DMS 273 treated with DMSO at 0.1 percent for 48 hours (cell line): Measurements from ENCODE around the gene GRAMD1B.

Experiments
- DNase-seq: peaks from one replicate; lab custom pipeline; 2025; lab: John Stamatoyannopoulos, UW

GRAMD1B gene

GRCh38 chr11:123475469-123475868 lies 45.4 kb downstream of the GRAMD1B start:
- peak; percentile 3 for DNase-seq

DNA sequence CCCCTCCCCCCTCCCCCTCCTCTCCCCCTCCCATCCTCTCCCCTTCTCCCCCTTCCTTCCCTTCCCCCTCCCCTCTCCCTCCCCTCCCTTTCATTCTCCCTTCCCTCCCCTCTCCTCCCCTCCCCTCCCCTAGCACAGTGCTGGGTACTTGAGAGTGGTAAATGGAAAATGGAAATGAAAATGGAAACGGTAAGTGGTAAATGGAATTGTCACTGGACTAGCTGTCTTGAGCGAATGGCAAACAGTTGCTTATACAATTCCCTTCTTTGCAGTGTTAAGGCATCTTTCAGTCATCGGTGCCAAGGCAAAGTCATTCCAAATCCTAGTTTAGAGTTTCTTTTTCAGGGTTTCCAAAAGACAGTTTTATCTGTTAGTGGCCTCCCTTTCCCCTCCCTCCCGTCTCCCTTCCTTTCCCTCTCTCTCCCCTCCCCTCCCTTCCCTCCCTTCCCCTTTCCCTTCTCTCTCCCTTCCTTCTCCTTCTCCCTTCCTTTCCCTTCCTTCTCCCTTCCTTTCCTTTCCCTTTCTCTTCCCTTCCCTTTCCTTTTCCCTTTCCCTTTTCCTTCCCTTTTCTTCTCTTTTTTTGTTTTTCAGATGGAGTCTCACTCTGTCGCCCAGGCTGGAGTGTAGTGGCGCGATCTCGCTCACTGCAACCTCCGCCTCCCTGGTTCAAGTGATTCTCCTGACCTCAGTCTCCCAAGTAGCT lies 47.3 kb downstream of the GRAMD1B start:
- DNase-seq, result no peak

- DNase-seq, result peak; percentile 52
Measured at GRCh38 chr11:123478352-123478987, 48.4 kb downstream of the GRAMD1B start.

GRCh38 chr11:123479048-123479837 lies 49.2 kb downstream of the GRAMD1B start:
- no peak for DNase-seq

- DNase-seq, result no peak
Measured at GRCh38 chr11:123480290-123480815, 50.3 kb downstream of the GRAMD1B start.

GRCh38 chr11:123480882-123481281 lies 50.8 kb downstream of the GRAMD1B start:
- no peak for DNase-seq

- DNase-seq, result no peak
Measured at GRCh38 chr11:123481640-123482039, 51.6 kb downstream of the GRAMD1B start.

DNA sequence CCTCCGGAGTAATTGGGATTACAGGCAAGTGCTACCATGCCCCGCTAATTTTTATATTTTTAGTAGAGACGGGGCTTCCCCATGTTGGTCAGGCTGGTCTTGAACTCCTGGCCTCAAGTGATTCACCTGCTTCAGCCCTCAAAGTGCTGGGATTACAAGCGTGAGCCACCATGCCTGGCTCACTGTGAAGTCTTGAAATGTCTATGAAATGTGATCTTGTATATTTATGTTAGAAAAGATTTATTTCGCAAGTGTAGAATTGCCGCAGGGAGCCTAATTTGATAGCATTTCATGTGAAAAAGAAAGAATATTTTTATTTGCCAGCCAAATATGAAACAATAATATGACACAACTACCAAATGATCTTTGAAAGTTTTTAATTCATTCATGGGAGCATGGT lies 52.1 kb downstream of the GRAMD1B start:
- DNase-seq, result no peak

DNA sequence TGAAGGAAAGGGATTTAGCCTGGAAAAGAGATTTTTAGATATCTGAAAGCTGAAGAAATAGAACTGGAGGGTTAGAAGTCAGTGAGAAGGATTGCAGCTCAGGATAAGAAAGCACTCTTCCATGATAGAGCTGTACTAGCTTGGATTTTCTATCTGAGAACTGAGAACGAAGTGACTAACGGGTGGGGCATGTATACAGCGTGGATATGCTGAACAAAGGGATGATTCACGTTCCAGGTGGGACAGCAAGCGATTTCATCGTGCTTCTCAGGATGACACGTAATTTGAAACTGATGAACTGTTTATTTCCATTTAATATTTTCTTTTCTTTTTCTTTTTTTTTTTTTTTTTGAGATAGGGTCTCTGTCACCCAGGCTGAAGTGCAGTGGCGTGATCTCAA lies 53.0 kb downstream of the GRAMD1B start:
- DNase-seq, result no peak

- no peak for DNase-seq
Measured at GRCh38 chr11:123483466-123483865, 53.4 kb downstream of the GRAMD1B start.

GRCh38 chr11:123484448-123484847 lies 54.4 kb downstream of the GRAMD1B start:
- DNase-seq, result no peak

DNA sequence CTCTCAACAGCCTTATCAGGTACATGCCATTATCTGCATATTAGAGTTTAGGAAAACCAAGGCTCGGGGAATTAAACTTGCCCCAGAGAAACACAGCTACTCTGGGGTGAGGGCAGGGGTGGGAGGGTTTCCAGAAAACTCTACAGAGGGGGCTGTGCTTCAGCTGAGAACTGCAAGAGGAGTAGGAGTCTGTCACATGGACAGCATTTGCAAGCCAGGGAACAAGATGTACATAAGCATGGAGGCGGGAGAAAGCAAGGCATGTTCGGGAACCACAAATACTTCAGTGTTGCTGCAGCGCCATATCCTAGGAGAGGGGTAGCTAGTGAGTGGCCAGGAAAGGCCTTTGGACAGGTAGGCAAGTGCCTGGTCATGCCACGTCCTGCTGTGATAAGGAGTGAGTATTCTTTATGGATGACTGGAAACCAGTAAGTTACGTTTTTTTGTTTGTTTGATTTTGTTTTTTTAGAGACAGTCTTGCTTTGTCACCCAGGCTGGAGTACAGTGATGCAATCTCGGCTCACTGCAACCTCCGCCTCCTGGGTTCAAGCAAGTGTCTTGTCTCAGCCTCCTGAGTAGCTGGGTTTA lies 57.2 kb downstream of the GRAMD1B start:
- DNase-seq, result no peak

GRCh38 chr11:123490527-123490926 lies 60.5 kb downstream of the GRAMD1B start:
- DNase-seq, result no peak

DNA sequence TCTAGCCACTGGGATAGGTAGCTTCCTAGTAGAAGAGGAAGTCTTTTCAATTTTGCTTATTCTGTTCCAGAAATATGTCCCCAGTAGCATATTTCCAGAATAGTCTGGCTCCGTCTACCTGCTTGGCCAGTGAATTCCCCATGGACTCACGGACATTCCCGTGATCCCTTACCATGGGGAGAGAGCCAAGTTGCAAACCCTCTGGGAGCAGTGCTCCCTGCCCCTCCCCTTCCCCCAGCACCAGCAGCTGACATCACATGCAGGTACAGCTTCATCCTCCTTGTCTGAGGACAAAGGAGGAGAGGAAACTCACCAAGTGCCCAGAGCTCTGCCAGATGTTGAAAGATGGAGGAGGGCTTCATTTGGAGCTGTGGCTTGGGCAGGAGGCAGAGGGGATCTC lies 61.2 kb downstream of the GRAMD1B start:
- no peak for DNase-seq

DNA sequence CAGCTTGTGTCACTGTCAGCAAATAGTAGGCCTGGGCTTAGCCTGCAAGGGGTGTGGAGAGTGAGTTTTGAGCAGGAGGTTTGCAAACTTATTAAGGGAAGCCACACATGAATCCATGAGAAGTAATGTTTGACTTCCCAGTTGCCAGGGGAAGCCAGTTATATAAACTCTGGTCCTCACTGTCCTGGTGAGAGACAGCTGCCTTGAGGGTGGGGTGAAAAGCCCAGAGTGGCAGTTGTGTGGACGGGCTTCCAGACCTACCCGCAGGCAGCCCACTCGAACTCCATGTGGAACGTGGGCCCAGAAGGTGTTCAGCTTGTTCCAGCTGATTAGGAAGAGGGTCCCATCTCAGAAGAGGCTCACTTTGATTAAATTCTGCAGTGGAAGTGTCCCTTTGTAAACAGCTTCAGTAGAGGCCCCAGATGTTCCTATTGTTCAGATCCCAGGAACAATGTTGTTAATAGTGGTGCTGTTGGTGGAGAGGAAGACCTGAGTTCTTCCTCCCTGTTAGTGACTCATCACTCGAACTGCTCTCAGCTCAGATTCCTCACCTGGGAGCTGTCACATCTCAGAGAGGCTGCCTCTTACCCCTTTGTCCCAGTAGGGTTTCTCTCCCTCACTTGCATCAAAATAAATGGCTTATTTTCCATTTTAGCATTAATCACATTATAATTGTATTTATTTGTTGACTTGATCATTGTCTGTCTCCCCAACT lies 63.4 kb downstream of the GRAMD1B start:
- DNase-seq, result no peak

- DNase-seq, result no peak
Measured at GRCh38 chr11:123494195-123495050, 64.4 kb downstream of the GRAMD1B start.

DNA sequence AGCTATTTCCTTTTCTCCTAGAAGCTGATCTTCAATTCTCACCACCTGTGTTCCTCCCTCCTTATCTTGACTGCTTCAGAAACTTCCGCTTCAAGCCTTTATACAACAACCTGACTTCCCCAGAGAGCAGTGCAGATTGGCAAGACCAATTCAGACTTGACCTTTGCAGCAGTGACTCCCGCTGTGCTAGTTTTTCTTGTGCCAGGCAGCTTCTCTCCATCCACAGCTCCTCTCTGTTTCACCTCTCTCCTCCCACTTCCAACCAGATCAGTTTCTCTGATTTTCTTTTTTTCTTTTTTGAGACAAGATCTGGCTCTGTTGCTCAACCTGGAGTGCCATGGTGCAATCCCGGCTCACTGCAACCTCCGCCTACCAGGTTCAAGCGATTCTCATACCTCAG lies 74.3 kb downstream of the GRAMD1B start:
- no peak for DNase-seq

DNA sequence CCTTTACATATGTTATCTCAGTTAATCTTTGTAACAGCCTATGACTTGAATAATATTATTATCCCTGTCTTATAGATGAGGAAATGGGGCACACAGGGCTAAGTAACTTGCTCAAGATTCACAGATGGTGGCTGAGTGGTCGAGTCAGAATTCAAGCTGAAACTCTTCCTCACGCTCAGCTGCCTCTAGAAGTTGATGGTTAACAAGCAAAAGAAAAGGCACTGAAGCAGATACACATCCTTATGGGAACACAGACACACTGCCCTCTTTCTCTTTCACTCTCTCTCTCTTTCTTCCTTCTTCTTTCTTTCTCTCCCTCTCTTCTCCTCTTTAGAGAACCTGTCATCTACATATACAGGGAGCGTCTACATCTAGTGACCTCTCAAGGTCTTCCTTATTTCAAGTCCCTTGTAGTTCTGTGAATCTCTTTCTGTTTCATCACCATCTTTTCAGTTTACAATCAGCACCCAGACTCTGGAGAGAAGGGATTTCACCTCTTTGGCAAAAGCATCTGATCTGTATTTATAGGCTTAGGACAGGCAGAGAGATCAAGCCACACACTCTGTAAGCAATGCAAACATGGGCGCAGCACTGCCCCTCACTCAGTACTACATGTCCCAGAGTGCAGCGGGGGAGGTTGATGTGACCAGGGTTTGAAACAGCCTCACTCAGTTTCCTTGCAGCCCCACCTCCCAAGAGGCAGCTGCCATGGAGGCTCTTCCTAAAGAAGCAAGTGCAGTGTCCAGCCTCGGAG lies 75.7 kb downstream of the GRAMD1B start:
- no peak for DNase-seq

DNA sequence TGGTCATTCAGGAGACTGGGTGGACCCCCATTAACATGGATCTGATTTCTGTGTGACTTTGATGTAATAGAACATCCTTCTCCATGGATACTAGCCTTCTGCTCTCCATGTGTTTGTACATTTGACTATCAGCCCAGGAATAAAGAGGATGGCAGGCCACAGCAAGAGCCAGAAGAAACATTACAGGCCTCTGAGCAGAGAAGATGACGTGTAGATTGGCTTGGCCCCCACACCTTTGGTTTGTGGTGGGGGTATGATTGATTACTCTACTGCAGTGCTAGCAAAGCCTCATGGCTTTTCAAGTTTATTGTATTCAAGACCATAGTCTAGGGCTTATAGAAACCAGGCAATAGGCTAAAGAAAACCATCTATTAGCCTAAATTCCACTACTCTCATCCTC lies 77.0 kb downstream of the GRAMD1B start:
- no peak for DNase-seq
